Common myeloid progenitor, CD34-positive (primary cell): Measurements from ENCODE around the gene KDM5C.
A peak's percentile ranks its signal among the peaks of the same experiment; 100 is the strongest.

ENCODE experiments used
- CTCF ChIA-PET: fragments of 350-600 bp; sonication (Branson Sonifier 250); formaldehyde crosslinking; loops from one replicate; lab custom pipeline; 2021; ENCODE audit warnings: antibody characterized with exemption; lab: Charles Lee
- POLR2A ChIA-PET: fragments of 350-600 bp; sonication (Branson Sonifier 250); formaldehyde crosslinking; loops from one replicate; lab custom pipeline; 2021; ENCODE audit warnings: antibody characterized with exemption; lab: Charles Lee
- DNase-seq, 3 donors: peaks; one replicate each; pipeline versions ENCODE4 v3.0.0 to v3.0.0-alpha.2; 2013
- H3K27ac ChIP-seq, 2 experiments: 1 replicate in 1 of 2; 2 replicates in 1 of 2; pipeline ENCODE4 v1.7.0; 2013; ENCODE audit warnings: inconsistent platforms in 2 of 2, low read length in 2 of 2, mild to moderate bottlenecking in 2 of 2, low read depth in 1 of 2, moderate library complexity in 1 of 2; ENCODE audit not compliant: severe bottlenecking in 2 of 2, insufficient read depth in 1 of 2, poor library complexity in 1 of 2
- H3K27me3 ChIP-seq, 5 experiments: replicated peaks in 2 of 5; 1 replicate in 3 of 5; 2 replicates in 2 of 5; pipeline versions ENCODE4 v1.6.1 to v1.7.0; 2013; ENCODE audit warnings: low read length in 4 of 5, mild to moderate bottlenecking in 2 of 5, moderate library complexity in 2 of 5, inconsistent platforms in 1 of 5; ENCODE audit not compliant: insufficient read depth in 5 of 5, control insufficient read depth in 4 of 5
- H3K36me3 ChIP-seq, 4 experiments: 1 replicate in 2 of 4; 2 replicates in 2 of 4; pipeline versions ENCODE4 v1.6.1 to v1.7.0; 2013; ENCODE audit warnings: low read length in 3 of 4, control low read depth in 1 of 4, mild to moderate bottlenecking in 1 of 4; ENCODE audit not compliant: control insufficient read depth in 4 of 4, insufficient read depth in 4 of 4
- H3K4me1 ChIP-seq, 4 experiments: 1 replicate in 3 of 4; 2 replicates in 1 of 4; pipeline versions ENCODE4 v1.6.1 to v1.7.1; 2013; ENCODE audit warnings: low read length in 3 of 4, mild to moderate bottlenecking in 3 of 4, control low read depth in 1 of 4, inconsistent platforms in 1 of 4, moderate library complexity in 1 of 4; ENCODE audit not compliant: control insufficient read depth in 4 of 4, insufficient read depth in 4 of 4; ENCODE audit errors: control extremely low read depth in 1 of 4
- H3K4me3 ChIP-seq, 7 experiments: 1 replicate in 4 of 7; 2 replicates in 3 of 7; pipeline versions ENCODE4 v1.5.1 to v1.7.0; 2013; ENCODE audit warnings: mild to moderate bottlenecking in 7 of 7, low read length in 6 of 7, moderate library complexity in 6 of 7, inconsistent platforms in 2 of 7, low read depth in 2 of 7, control low read depth in 1 of 7; ENCODE audit not compliant: insufficient read depth in 4 of 7, control insufficient read depth in 1 of 7; ENCODE audit errors: extremely low read depth in 1 of 7
- H3K9me3 ChIP-seq, 5 experiments: 1 replicate in 4 of 5; 2 replicates in 1 of 5; pipeline versions ENCODE4 v1.6.1 to v1.7.1; 2013; ENCODE audit warnings: low read length in 4 of 5, mild to moderate bottlenecking in 2 of 5, inconsistent platforms in 1 of 5, low read depth in 1 of 5, moderate library complexity in 1 of 5; ENCODE audit not compliant: control insufficient read depth in 4 of 5, insufficient read depth in 2 of 5; ENCODE audit errors: control extremely low read depth in 1 of 5
- WGBS: methylation state at CpG from one replicate; pipeline ENCODE4 v1.1.5; 2013; ENCODE audit not compliant: insufficient coverage; 5-methylcytosine and 5-hydroxymethylcytosine counted together

Gene KDM5C

DNA sequence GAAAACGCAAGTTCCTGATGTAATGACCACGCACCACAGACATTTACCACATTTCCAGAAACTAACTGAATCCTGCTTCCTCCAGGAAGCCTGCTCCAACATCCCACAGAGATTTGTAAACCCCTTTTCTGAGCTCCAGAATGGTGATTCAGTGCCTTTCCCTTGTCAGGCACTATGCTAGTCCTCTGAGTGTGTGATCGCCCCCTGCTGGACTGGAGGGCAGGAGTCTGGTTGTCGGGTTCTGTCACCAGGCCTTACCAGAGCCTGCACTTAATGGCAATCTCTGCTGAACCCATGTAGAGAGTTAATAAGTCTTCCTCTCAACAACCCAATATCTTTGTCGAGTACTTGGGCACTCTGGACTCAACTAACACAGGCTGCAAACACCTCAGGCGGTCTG is 14.5 kb upstream of the KDM5C start:
- H3K4me3 ChIP-seq = no peak overlapping the region
- WGBS = 80% methylated on average over 5 of the region's 6 CpGs
- DNase-seq = peak in 2 of 3 donors; percentile 42 to 43
- H3K27ac ChIP-seq = no peak overlapping the region
- peaks cover 0 to 35% (median 0%) of the 10 kb centered on the region in 5 experiments for H3K27me3 ChIP-seq
- ChIA-PET CTCF (interaction anchor here (1.4 to 2.7 kb wide), 4 partner anchors 11 to 33 kb away, joined by 3 to 8 read pairs (median 6); no protein-coding TSS in a partner anchor), POLR2A (no interaction called here)
- H3K36me3 ChIP-seq = peaks cover 0 to 4% (median 0%) of the 10 kb centered on the region in 4 experiments
- H3K4me1 ChIP-seq = no peaks in the 10 kb centered on the region
- no peaks in the 10 kb centered on the region for H3K9me3 ChIP-seq

- Histone ChIP-seq H3K27ac (no peak overlapping the region), H3K4me1 (no peaks in the 10 kb centered on the region), H3K27me3 (peaks cover 0 to 31% (median 0%) of the 10 kb centered on the region in 5 experiments), H3K9me3 (no peaks in the 10 kb centered on the region), H3K4me3 (no peak overlapping the region), H3K36me3 (peaks cover 0 to 2% (median 0%) of the 10 kb centered on the region in 4 experiments)
- POLR2A ChIA-PET = no interaction called here
- DNase-seq = no peak
- CTCF ChIA-PET = no interaction called here
- 79% methylated on average over 8 of the region's 10 CpGs for WGBS
These were observed 12.0 kb upstream of the KDM5C start for GRCh38 chrX:53237056-53237455.

- H3K9me3 ChIP-seq = no peaks in the 10 kb centered on the region
- H3K4me3 ChIP-seq = no peak overlapping the region
- ChIA-PET CTCF (no interaction called here), POLR2A (no interaction called here)
- no peaks in the 10 kb centered on the region for H3K4me1 ChIP-seq
- no peaks in the 10 kb centered on the region for H3K36me3 ChIP-seq
- peaks cover 0 to 38% (median 0%) of the 10 kb centered on the region in 5 experiments for H3K27me3 ChIP-seq
- whole genome bisulfite sequencing = 90% methylated on average over 15 of the region's 20 CpGs
- no peak overlapping the region for H3K27ac ChIP-seq
- no peak for DNase-seq
These were observed 11.1 kb upstream of the KDM5C start for GRCh38 chrX:53236025-53236679.

- no peaks in the 10 kb centered on the region for H3K36me3 ChIP-seq
- no peak overlapping the region for H3K4me3 ChIP-seq
- no peaks in the 10 kb centered on the region for H3K9me3 ChIP-seq
- 92% methylated on average over 8 of the region's 12 CpGs for WGBS
- no peak for DNase-seq
- POLR2A ChIA-PET = no interaction called here
- CTCF ChIA-PET = no interaction called here
- peaks cover 0 to 44% (median 0%) of the 10 kb centered on the region in 5 experiments for H3K27me3 ChIP-seq
- H3K4me1 ChIP-seq = no peaks in the 10 kb centered on the region
- no peak overlapping the region for H3K27ac ChIP-seq
These were observed 10.6 kb upstream of the KDM5C start for GRCh38 chrX:53235566-53235965.

DNA sequence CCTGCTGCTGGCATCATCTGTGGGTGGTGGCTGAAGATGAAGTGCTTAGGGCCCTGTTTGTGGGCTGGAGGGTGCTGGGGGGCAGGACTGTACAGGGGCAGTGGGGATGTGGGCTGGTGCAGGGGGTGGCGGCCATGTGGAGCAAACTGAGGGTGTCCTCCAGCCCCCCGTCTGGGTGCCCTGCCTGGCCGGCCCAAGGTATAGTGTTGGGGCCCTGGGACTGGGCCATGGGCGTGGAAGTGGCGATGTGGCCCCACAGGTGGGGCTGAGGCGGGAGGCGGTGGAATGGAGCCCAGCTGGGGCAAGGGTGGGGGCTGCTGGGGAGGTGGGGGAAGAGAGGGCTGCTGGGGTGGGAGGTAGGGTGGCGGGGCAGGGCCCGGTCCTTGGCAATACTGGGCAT is 9.5 kb upstream of the KDM5C start:
- DNase-seq = no peak
- H3K9me3 ChIP-seq = no peaks in the 10 kb centered on the region
- WGBS = 100% methylated on average over 1 of the region's 9 CpGs
- H3K27ac ChIP-seq = no peak overlapping the region
- no peaks in the 10 kb centered on the region for H3K36me3 ChIP-seq
- H3K27me3 ChIP-seq = peaks cover 0 to 52% (median 0%) of the 10 kb centered on the region in 5 experiments
- CTCF ChIA-PET = no interaction called here
- no peaks in the 10 kb centered on the region for H3K4me1 ChIP-seq
- no peak overlapping the region for H3K4me3 ChIP-seq
- POLR2A ChIA-PET = no interaction called here

- 84% methylated on average over 9 of the region's 9 CpGs for WGBS
- ChIA-PET POLR2A (no interaction called here), CTCF (no interaction called here)
- DNase-seq = no peak
- no peaks in the 10 kb centered on the region for H3K9me3 ChIP-seq
- no peaks in the 10 kb centered on the region for H3K4me1 ChIP-seq
- H3K4me3 ChIP-seq = no peak overlapping the region
- peaks cover 0 to 50% (median 0%) of the 10 kb centered on the region in 5 experiments for H3K27me3 ChIP-seq
- H3K36me3 ChIP-seq = no peaks in the 10 kb centered on the region
- H3K27ac ChIP-seq = no peak overlapping the region
These were observed 8.5 kb upstream of the KDM5C start for GRCh38 chrX:53233536-53233935.

GRCh38 chrX:53230116-53230515 is 5.1 kb upstream of the KDM5C start:
- no peaks in the 10 kb centered on the region for H3K36me3 ChIP-seq
- 84% methylated on average over 3 of the region's 5 CpGs for WGBS
- H3K4me1 ChIP-seq = peaks cover 3 to 18% (median 7%) of the 10 kb centered on the region in 4 experiments
- no peaks in the 10 kb centered on the region for H3K9me3 ChIP-seq
- H3K27ac ChIP-seq = no peak overlapping the region
- ChIA-PET POLR2A (no interaction called here), CTCF (no interaction called here)
- no peak for DNase-seq
- H3K4me3 ChIP-seq = no peak overlapping the region
- H3K27me3 ChIP-seq = peaks cover 0 to 24% (median 0%) of the 10 kb centered on the region in 5 experiments
